OCI-LY1 (cell line): ENCODE results near the gene WDR44.

Source experiments
- H2AFZ ChIP-seq: fragments of 200-600 bp; sonication (generic), shearing (Covaris generic); 2 replicates; pipeline ENCODE4 v1.6.0; 2014; ENCODE audit warnings: antibody characterized with exemption, mild to moderate bottlenecking, low read length
- H3F3A ChIP-seq: fragments of 200-600 bp; sonication (generic), shearing (Covaris generic); 2 replicates; pipeline ENCODE4 v1.6.0; 2014; ENCODE audit warnings: mild to moderate bottlenecking, antibody characterized with exemption, low read length, moderate library complexity; ENCODE audit not compliant: insufficient read depth
- H3K27ac ChIP-seq: fragments of 200-600 bp; sonication (generic); 2 replicates; pipeline ENCODE4 v1.5.1; 2014; ENCODE audit warnings: low read length, mixed run types, mild to moderate bottlenecking, low read depth; ENCODE audit not compliant: poor library complexity, severe bottlenecking
- H3K27me3 ChIP-seq: fragments of 200-600 bp; sonication (generic); 2 replicates; pipeline ENCODE4 v1.6.0; 2014; ENCODE audit warnings: antibody characterized with exemption, mild to moderate bottlenecking, low read length, moderate library complexity; ENCODE audit not compliant: insufficient read depth
- H3K36me3 ChIP-seq: fragments of 200-600 bp; sonication (generic); 2 replicates; pipeline ENCODE4 v1.6.1; 2014; ENCODE audit warnings: mild to moderate bottlenecking, antibody characterized with exemption, low read length, moderate library complexity, mixed read lengths; ENCODE audit not compliant: insufficient read depth
- H3K4me1 ChIP-seq: fragments of 200-600 bp; sonication (generic); 2 replicates; pipeline ENCODE4 v1.5.1; 2014; ENCODE audit warnings: mild to moderate bottlenecking, low read length, moderate library complexity; ENCODE audit not compliant: insufficient read depth, severe bottlenecking
- H3K4me2 ChIP-seq: fragments of 200-600 bp; sonication (generic), shearing (Covaris generic); 2 replicates; pipeline ENCODE4 v1.6.1; 2014; ENCODE audit warnings: low read length
- H3K4me3 ChIP-seq: fragments of 200-600 bp; sonication (generic); 2 replicates; pipeline ENCODE4 v1.5.1; 2014; ENCODE audit warnings: low read length, low read depth, mild to moderate bottlenecking, mixed read lengths; ENCODE audit not compliant: poor library complexity, severe bottlenecking
- H3K79me2 ChIP-seq: fragments of 200-600 bp; shearing (Covaris generic); 2 replicates; pipeline ENCODE4 v1.6.1; 2016; ENCODE audit warnings: mixed run types, low read length, mixed read lengths; ENCODE audit not compliant: insufficient read depth
- H3K9ac ChIP-seq: fragments of 200-600 bp; sonication (generic), shearing (Covaris generic); 2 replicates; pipeline ENCODE4 v1.6.1; 2014; ENCODE audit warnings: mild to moderate bottlenecking, low read length, mixed read lengths
- H3K9me2 ChIP-seq: fragments of 200-600 bp; sonication (generic), shearing (Covaris generic); 2 replicates; pipeline ENCODE4 v1.6.1; 2014; ENCODE audit warnings: low read depth, mild to moderate bottlenecking, low read length, mixed read lengths
- H3K9me3 ChIP-seq: fragments of 200-600 bp; shearing (Covaris generic); 2 replicates; pipeline ENCODE4 v1.6.1; 2014; ENCODE audit warnings: low read length, mixed read lengths
- H4K20me1 ChIP-seq: fragments of 200-600 bp; sonication (generic), shearing (Covaris generic); 2 replicates; pipeline ENCODE4 v1.6.0; 2016; ENCODE audit warnings: mild to moderate bottlenecking, low read length; ENCODE audit not compliant: insufficient read depth
- CTCF ChIP-seq: fragments of 200-600 bp; sonication (generic), shearing (Covaris generic); IDR thresholded peaks from 2 replicates; pipeline ENCODE4 v1.5.1; 2017; ENCODE audit warnings: mild to moderate bottlenecking, antibody characterized with exemption, low read length, moderate library complexity, mixed read lengths
- EZH2 ChIP-seq: fragments of 200-600 bp; sonication (generic), shearing (Covaris generic); IDR thresholded peaks from 2 replicates; pipeline ENCODE4 v1.8.0; 2017; ENCODE audit warnings: borderline replicate concordance, mixed run types, mild to moderate bottlenecking, antibody characterized with exemption, low read length, moderate library complexity, mixed read lengths

The WDR44 gene

GRCh38 chrX:118493016-118493415, 147.1 kb downstream of the WDR44 start:
- H3K9ac ChIP-seq = no peak overlapping the region
- H2AFZ ChIP-seq = no peak overlapping the region
- no peaks in the 10 kb centered on the region for H3K79me2 ChIP-seq
- H3K4me3 ChIP-seq = no peak overlapping the region
- H3K9me3 ChIP-seq = no peaks in the 10 kb centered on the region
- TF ChIP-seq CTCF = no peak
- TF ChIP-seq EZH2 = no peak
- H3K4me2 ChIP-seq = no peak overlapping the region
- no peaks in the 10 kb centered on the region for H3K36me3 ChIP-seq
- no peak overlapping the region for H3K27ac ChIP-seq
- no peaks in the 10 kb centered on the region for H3K9me2 ChIP-seq
- peaks cover 17% of the 10 kb centered on the region for H3K4me1 ChIP-seq
- no peaks in the 10 kb centered on the region for H4K20me1 ChIP-seq
- 0 out of 2 replicates have a peak, but pooled peaks cover 3% of the 10 kb centered on the region for H3F3A ChIP-seq
- H3K27me3 ChIP-seq = no peaks in the 10 kb centered on the region

- H3K4me2 ChIP-seq = no peak overlapping the region
- no peaks in the 10 kb centered on the region for H3K9me3 ChIP-seq
- no peak overlapping the region for H2AFZ ChIP-seq
- H3K9ac ChIP-seq = no peak overlapping the region
- H3K79me2 ChIP-seq = peaks cover 6% of the 10 kb centered on the region
- no peak overlapping the region for H3K27ac ChIP-seq
- H3K4me1 ChIP-seq = peaks cover 23% of the 10 kb centered on the region
- H4K20me1 ChIP-seq = no peaks in the 10 kb centered on the region
- TF ChIP-seq CTCF (no peak), EZH2 (no peak)
- 0 out of 2 replicates have a peak, but pooled peaks cover 3% of the 10 kb centered on the region for H3F3A ChIP-seq
- H3K4me3 ChIP-seq = no peak overlapping the region
- no peaks in the 10 kb centered on the region for H3K9me2 ChIP-seq
- H3K27me3 ChIP-seq = no peaks in the 10 kb centered on the region
- H3K36me3 ChIP-seq = no peaks in the 10 kb centered on the region
Observed at GRCh38 chrX:118493653-118494297, 147.9 kb downstream of the WDR44 start.

- H3F3A ChIP-seq = 0 out of 2 replicates have a peak, but pooled peaks cover 3% of the 10 kb centered on the region
- no peaks in the 10 kb centered on the region for H3K27me3 ChIP-seq
- H2AFZ ChIP-seq = no peak within 1 kb of the TSS
- H3K36me3 ChIP-seq = no peaks in the 10 kb centered on the region
- peak within 1 kb of the TSS; percentile 86 for H3K27ac ChIP-seq
- TF ChIP-seq CTCF (no peak), EZH2 (no peak)
- H3K4me3 ChIP-seq = peak within 1 kb of the TSS; percentile 94
- peak within 1 kb of the TSS; percentile 94 for H3K4me2 ChIP-seq
- no peaks in the 10 kb centered on the region for H4K20me1 ChIP-seq
- no peaks in the 10 kb centered on the region for H3K9me2 ChIP-seq
- peaks cover 23% of the 10 kb centered on the region for H3K4me1 ChIP-seq
- no peaks in the 10 kb centered on the region for H3K9me3 ChIP-seq
- H3K79me2 ChIP-seq = peaks cover 6% of the 10 kb centered on the region
- peak within 1 kb of the TSS; percentile 97 for H3K9ac ChIP-seq
Observed at GRCh38 chrX:118495061-118495921, 149.4 kb downstream of the WDR44 start, which contains the start of gene DOCK11. Gene DOCK11, plus strand, starts transcription at chrX:118495815. Its CDS starts 157 bp downstream, at chrX:118495972.
